ENCODE measurements around the gene TMEM178B. TPM values are rescaled to one million over a fixed set of nuclear protein-coding genes. Genes with fewer than 3 reads are reported as not detected.

Gene TMEM178B
- total and polyA plus RNA-seq, 2 of the 13 experiments (the other 11 are each of a cell fraction or from before 2014, with no cell fraction given): 0.01 to 0.02 TPM

GRCh38 chr7:141511676-141512396, 438.0 kb downstream of the TMEM178B start:
- ChIA-PET CTCF (ENCODE audit: low intra/inter-chr PET ratio, low total read pairs) (no interaction called here), POLR2A (no interaction called here)
- H3K4me3 ChIP-seq (replicated peaks in 1 of 3; ENCODE audit: insufficient read depth in 1 of 3, low read depth in 2 of 3, low read length in 3 of 3): peak overlapping the region in 2 of 3 experiments; percentile 24 to 52; a peak in 4 of 6 replicates
- intact Hi-C loops (cut with micrococcal nuclease; ENCODE audit: unreplicated experiment): no loop called here
- no peak overlapping the region for H3K27ac ChIP-seq (ENCODE audit: extremely low read length, insufficient read depth, low read length)
- no peak overlapping the region for H3K9ac ChIP-seq (ENCODE audit: insufficient read depth, low read depth, low read length)
- no peaks in the 10 kb centered on the region for H4K20me1 ChIP-seq (ENCODE audit: insufficient read depth, low read length)
- no peak for FAIRE-seq
- ATAC-seq: peak; percentile 72
- H3K4me1 ChIP-seq (ENCODE audit: insufficient read depth, low read length): peaks cover 8% of the 10 kb centered on the region; the same call in 1 of the 2 replicates
- BruUV-seq (replicated peaks): no TSS peak
- H3K4me2 ChIP-seq (ENCODE audit: low read depth, low read length): peak overlapping the region; percentile 62
- no peak overlapping the region for H2AFZ ChIP-seq (ENCODE audit: low read length)
- H3K36me3 ChIP-seq (replicated peaks in 1 of 2; ENCODE audit: control insufficient read depth in 1 of 2, insufficient read depth in 2 of 2, low read length in 2 of 2): no peaks in the 10 kb centered on the region
- 5% methylated on average over 20 of the region's 36 CpGs for WGBS (ENCODE audit: low lambda C conversion rate)
- in situ Hi-C loops (cut with HindIII; ENCODE audit: extremely low pct_ligation_motif_present, low pct_unique_long_range_greater_than_20kb): no loop called here
- H3K27me3 ChIP-seq (ENCODE audit: control insufficient read depth in 1 of 2, insufficient read depth in 2 of 2, low read length in 2 of 2): peaks cover 1 to 38% of the 10 kb centered on the region in 2 experiments; a peak in 4 of 5 replicates
- H3K9me3 ChIP-seq (ENCODE audit: low read length): no peaks in the 10 kb centered on the region
- DNase-seq (ENCODE audit: low spot score): no peak
- H3K79me2 ChIP-seq (ENCODE audit: insufficient read depth, low read length): no peaks in the 10 kb centered on the region
- no peak for TF ChIP-seq TFDP1 (CRISPR knock-in tag; IDR thresholded peaks at IDR 0.05; ENCODE audit: borderline replicate concordance)
- TF ChIP-seq WIZ (CRISPR knock-in tag; IDR thresholded peaks at IDR 0.05): no peak
- TF ChIP-seq ZNF276 (CRISPR knock-in tag; IDR thresholded peaks at IDR 0.05; ENCODE audit: low read depth): no peak
- no peak for TF ChIP-seq ZZZ3 (CRISPR knock-in tag; IDR thresholded peaks at IDR 0.05; ENCODE audit: borderline replicate concordance)
- TF ChIP-seq ZKSCAN5 (CRISPR knock-in tag; IDR thresholded peaks at IDR 0.05): no peak
- TF ChIP-seq ZNF512 (CRISPR knock-in tag; IDR thresholded peaks at IDR 0.05): no peak
- TF ChIP-seq SCMH1 (CRISPR knock-in tag; IDR thresholded peaks at IDR 0.05; ENCODE audit: borderline replicate concordance): no peak
- TF ChIP-seq SALL1 (CRISPR knock-in tag; IDR thresholded peaks at IDR 0.05): 0 out of 2 replicates have a peak, but pooled peaks have one; percentile 22
- TF ChIP-seq NR2F6 (IDR thresholded peaks at IDR 0.05): no peak
- TF ChIP-seq NR2F6 (CRISPR knock-in tag; IDR thresholded peaks at IDR 0.05): no peak
- TF ChIP-seq ZFP91 (CRISPR knock-in tag; IDR thresholded peaks at IDR 0.05; ENCODE audit: borderline replicate concordance): peak; percentile 91
- no peak for TF ChIP-seq ZNF850 (CRISPR knock-in tag; conservative IDR thresholded peaks at IDR 0.05)
- TF ChIP-seq RNF219 (CRISPR knock-in tag; IDR thresholded peaks at IDR 0.05): no peak

Measured in HepG2 (cell line).